Effector memory CD4-positive, alpha-beta T cell (primary cell): Measurements from ENCODE around the gene S100A1.
"Not testable (repeated sequence)": the region's sequence is repeated elsewhere in the genome, so short reads cannot be mapped to it uniquely, and the experiment has no call there.

ENCODE experiments used
- DNase-seq, 3 donors: peaks; one replicate each; pipeline ENCODE4 v3.0.0-alpha.2; 2020
- H3K27ac ChIP-seq: 2 replicates; pipeline ENCODE4 v1.7.0; 2013; ENCODE audit warnings: mild to moderate bottlenecking, low read length, moderate library complexity; ENCODE audit not compliant: insufficient read depth, poor library complexity, severe bottlenecking
- H3K27me3 ChIP-seq: replicated peaks from 2 replicates; pipeline ENCODE4 v1.7.0; 2013; ENCODE audit warnings: mild to moderate bottlenecking, low read length; ENCODE audit not compliant: insufficient read depth, control insufficient read depth, poor library complexity, severe bottlenecking
- H3K36me3 ChIP-seq: 2 replicates; pipeline ENCODE4 v1.7.0; 2013; ENCODE audit warnings: mild to moderate bottlenecking, low read length, moderate library complexity; ENCODE audit not compliant: control insufficient read depth, insufficient read depth
- H3K4me1 ChIP-seq: 2 replicates; pipeline ENCODE4 v1.7.0; 2013; ENCODE audit warnings: low read length, mild to moderate bottlenecking; ENCODE audit not compliant: control insufficient read depth, insufficient read depth, poor library complexity, severe bottlenecking
- H3K4me3 ChIP-seq: 2 replicates; pipeline ENCODE4 v1.7.0; 2013; ENCODE audit warnings: low read length, low read depth, mild to moderate bottlenecking; ENCODE audit not compliant: insufficient read depth, poor library complexity, severe bottlenecking
- H3K9me3 ChIP-seq: 2 replicates; pipeline ENCODE4 v1.7.0; 2013; ENCODE audit warnings: mild to moderate bottlenecking, low read length, moderate library complexity; ENCODE audit not compliant: control insufficient read depth

The S100A1 gene

GRCh38 chr1:153667439-153667838, 39.2 kb downstream of the S100A1 start:
- Histone ChIP-seq H3K27me3 (no peaks in the 10 kb centered on the region), H3K9me3 (no peaks in the 10 kb centered on the region), H3K27ac (no peak overlapping the region), H3K4me3 (no peak overlapping the region), H3K4me1 (peaks cover 12% of the 10 kb centered on the region), H3K36me3 (peaks cover 70% of the 10 kb centered on the region)
- DNase-seq: no peak

DNA sequence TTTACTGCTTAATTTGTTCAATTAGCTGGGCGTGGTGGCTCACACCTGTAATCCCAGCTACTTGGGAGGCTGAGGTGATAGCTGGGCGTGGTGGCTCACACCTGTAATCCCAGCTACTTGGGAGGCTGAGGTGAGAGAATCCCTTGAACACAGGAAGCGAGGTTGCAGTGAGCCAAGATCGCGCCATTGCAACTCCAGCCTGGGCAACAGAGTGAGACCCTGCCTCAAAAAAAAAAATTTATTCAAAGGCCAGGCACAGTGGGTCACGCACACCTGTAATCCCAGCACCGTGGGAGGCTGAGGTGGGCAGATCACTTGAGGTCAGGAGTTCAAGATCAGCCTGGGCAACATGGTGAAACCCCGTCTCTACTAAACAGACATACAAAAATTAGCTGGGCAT, 40.4 kb downstream of the S100A1 start:
- not testable (repeated sequence) for H3K9me3 ChIP-seq, H3K4me3 ChIP-seq, H3K27ac ChIP-seq, DNase-seq, H3K27me3 ChIP-seq
- Histone ChIP-seq H3K36me3 (peaks cover 58% of the 10 kb centered on the region), H3K4me1 (peaks cover 12% of the 10 kb centered on the region)

GRCh38 chr1:153669606-153670005, 41.4 kb downstream of the S100A1 start:
- Histone ChIP-seq H3K4me1 (peaks cover 12% of the 10 kb centered on the region), H3K27me3 (no peaks in the 10 kb centered on the region), H3K36me3 (peaks cover 49% of the 10 kb centered on the region), H3K27ac (peak overlapping the region; percentile 90), H3K4me3 (peak overlapping the region; percentile 66), H3K9me3 (no peaks in the 10 kb centered on the region)
- no peak for DNase-seq

- peaks cover 12% of the 10 kb centered on the region for H3K4me1 ChIP-seq
- no peaks in the 10 kb centered on the region for H3K9me3 ChIP-seq
- H3K27me3 ChIP-seq: no peaks in the 10 kb centered on the region
- DNase-seq: peak in 1 of 3 donors; percentile 3
- peaks cover 42% of the 10 kb centered on the region for H3K36me3 ChIP-seq
- peak overlapping the region; percentile 90 for H3K27ac ChIP-seq
- peak overlapping the region; percentile 66 for H3K4me3 ChIP-seq
Measured at GRCh38 chr1:153670257-153670858, 42.1 kb downstream of the S100A1 start.

DNA sequence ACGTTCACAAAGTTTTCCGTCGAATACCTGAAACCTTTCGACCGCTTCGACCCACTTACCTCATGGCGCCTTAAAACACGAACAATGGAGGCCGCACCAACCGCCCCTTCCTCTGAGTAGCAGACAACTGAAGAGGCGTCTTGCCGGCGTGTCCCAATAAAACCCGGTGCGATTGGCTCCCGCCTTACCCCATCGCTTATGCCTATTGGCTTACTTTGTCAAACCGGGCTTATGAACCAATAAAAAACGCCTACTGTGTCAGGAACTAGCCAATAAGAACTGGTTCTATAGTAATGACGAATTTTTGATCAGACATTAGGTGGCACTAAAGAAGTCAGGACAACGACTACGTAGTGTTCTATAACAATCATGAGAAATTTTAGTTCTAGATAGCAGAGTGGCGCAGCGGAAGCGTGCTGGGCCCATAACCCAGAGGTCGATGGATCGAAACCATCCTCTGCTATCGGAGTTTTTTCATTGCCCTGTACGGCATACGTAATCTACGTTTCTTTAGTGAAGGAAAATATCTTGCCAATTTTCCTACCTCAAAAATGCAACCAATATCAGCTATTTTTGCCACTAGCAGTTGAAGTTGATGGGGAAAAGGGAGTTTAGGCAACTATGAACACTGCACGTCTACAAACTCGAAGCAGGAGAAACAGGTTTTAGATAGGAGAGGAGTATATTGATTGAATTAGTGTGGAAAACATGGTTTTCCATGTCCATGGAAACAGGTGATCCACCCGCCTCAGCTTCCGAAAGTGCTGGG, 42.8 kb downstream of the S100A1 start, which contains the start of gene ILF2:
ILF2 (minus strand) TSS at position 135 of the 769 bp plus-strand sequence; CDS start at position 64, 71 bp downstream.
- peaks cover 12% of the 10 kb centered on the region for H3K4me1 ChIP-seq
- no peaks in the 10 kb centered on the region for H3K9me3 ChIP-seq
- no peaks in the 10 kb centered on the region for H3K27me3 ChIP-seq
- H3K36me3 ChIP-seq: peaks cover 35% of the 10 kb centered on the region
- peak; percentile 96 to 97 (median 97) for DNase-seq
- peak within 1 kb of the TSS; percentile 90 for H3K27ac ChIP-seq
- peak within 1 kb of the TSS; percentile 66 for H3K4me3 ChIP-seq

GRCh38 chr1:153671628-153672353, 43.6 kb downstream of the S100A1 start:
- peaks cover 27% of the 10 kb centered on the region for H3K36me3 ChIP-seq
- peak; percentile 6 to 33 (median 20) for DNase-seq
- H3K4me3 ChIP-seq: peak overlapping the region; percentile 44
- H3K4me1 ChIP-seq: peaks cover 12% of the 10 kb centered on the region
- H3K27ac ChIP-seq: peak overlapping the region; percentile 69
- not testable (repeated sequence) for H3K9me3 ChIP-seq, H3K27me3 ChIP-seq

DNA sequence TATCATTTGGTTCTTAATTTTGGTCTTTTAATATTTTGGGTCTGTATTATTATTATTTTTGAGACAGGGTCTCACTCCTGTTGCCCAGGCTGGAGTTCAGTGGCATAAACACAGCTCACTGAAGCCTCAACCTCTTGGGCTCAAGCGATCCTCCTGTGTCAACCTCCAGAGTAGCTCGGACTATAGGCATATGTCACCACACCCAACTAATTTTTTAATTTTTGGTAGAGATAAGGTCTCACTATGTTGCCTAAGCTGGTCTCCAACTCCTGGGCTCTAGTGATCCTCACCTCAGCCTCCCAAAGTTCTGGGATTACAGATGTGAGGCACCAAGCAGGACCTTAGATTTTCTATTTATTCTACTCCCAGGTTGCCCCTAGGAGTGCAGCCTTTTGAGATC, 45.3 kb downstream of the S100A1 start:
- peaks cover 24% of the 10 kb centered on the region for H3K4me1 ChIP-seq
- H3K9me3 ChIP-seq: no peaks in the 10 kb centered on the region
- H3K4me3 ChIP-seq: no peak overlapping the region
- H3K27me3 ChIP-seq: peaks cover 14% of the 10 kb centered on the region
- H3K36me3 ChIP-seq: peaks cover 10% of the 10 kb centered on the region
- no peak for DNase-seq
- H3K27ac ChIP-seq: no peak overlapping the region

GRCh38 chr1:153677718-153678518, 49.7 kb downstream of the S100A1 start:
- Histone ChIP-seq H3K4me1 (peaks cover 28% of the 10 kb centered on the region), H3K9me3 (no peaks in the 10 kb centered on the region), H3K4me3 (peak overlapping the region; percentile 56), H3K27me3 (peaks cover 32% of the 10 kb centered on the region), H3K36me3 (no peaks in the 10 kb centered on the region), H3K27ac (no peak overlapping the region)
- DNase-seq: no peak

DNA sequence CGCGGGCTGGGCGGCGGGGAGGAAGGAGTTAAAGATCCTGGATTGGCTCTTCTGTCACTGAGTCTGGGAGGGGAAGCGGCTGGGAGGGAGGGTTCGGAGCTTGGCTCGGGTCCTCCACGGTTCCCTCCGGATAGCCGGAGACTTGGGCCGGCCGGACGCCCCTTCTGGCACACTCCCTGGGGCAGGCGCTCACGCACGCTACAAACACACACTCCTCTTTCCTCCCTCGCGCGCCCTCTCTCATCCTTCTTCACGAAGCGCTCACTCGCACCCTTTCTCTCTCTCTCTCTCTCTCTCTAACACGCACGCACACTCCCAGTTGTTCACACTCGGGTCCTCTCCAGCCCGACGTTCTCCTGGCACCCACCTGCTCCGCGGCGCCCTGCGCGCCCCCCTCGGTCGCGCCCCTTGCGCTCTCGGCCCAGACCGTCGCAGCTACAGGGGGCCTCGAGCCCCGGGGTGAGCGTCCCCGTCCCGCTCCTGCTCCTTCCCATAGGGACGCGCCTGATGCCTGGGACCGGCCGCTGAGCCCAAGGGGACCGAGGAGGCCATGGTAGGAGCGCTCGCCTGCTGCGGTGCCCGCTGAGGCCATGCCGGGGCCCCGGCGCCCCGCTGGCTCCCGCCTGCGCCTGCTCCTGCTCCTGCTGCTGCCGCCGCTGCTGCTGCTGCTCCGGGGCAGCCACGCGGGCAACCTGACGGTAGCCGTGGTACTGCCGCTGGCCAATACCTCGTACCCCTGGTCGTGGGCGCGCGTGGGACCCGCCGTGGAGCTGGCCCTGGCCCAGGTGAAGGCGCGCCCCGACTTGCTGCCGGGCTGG, 50.5 kb downstream of the S100A1 start, which contains the start of gene NPR1:
NPR1 (plus strand) TSS at position 170 of the 818 bp plus-strand sequence; CDS start at position 591, 421 bp downstream.
- no peak within 1 kb of the TSS for H3K27ac ChIP-seq
- H3K27me3 ChIP-seq: peaks cover 32% of the 10 kb centered on the region
- no peaks in the 10 kb centered on the region for H3K36me3 ChIP-seq
- no peaks in the 10 kb centered on the region for H3K9me3 ChIP-seq
- DNase-seq: no peak
- H3K4me1 ChIP-seq: peaks cover 28% of the 10 kb centered on the region
- H3K4me3 ChIP-seq: peak within 1 kb of the TSS; percentile 56
